ENCODE results near the gene IL1R2. TPM values are rescaled to one million over a fixed set of nuclear protein-coding genes. Genes with fewer than 3 reads are reported as not detected.

The IL1R2 gene
- total and polyA plus RNA-seq, 8 donors, result 0.39 to 3.8 (median 1.6) TPM

GRCh38 chr2:102044967-102045489 lies 53.3 kb downstream of the IL1R2 start:
- Histone ChIP-seq H3K9me3 (no peaks in the 10 kb centered on the region), H3K4me1 (no peaks in the 10 kb centered on the region), H3K4me3 (no peak overlapping the region), H3K36me3 (no peaks in the 10 kb centered on the region), H3K27me3 (no peaks in the 10 kb centered on the region), H3K27ac (no peak overlapping the region)
- TF ChIP-seq, protein P1, sequence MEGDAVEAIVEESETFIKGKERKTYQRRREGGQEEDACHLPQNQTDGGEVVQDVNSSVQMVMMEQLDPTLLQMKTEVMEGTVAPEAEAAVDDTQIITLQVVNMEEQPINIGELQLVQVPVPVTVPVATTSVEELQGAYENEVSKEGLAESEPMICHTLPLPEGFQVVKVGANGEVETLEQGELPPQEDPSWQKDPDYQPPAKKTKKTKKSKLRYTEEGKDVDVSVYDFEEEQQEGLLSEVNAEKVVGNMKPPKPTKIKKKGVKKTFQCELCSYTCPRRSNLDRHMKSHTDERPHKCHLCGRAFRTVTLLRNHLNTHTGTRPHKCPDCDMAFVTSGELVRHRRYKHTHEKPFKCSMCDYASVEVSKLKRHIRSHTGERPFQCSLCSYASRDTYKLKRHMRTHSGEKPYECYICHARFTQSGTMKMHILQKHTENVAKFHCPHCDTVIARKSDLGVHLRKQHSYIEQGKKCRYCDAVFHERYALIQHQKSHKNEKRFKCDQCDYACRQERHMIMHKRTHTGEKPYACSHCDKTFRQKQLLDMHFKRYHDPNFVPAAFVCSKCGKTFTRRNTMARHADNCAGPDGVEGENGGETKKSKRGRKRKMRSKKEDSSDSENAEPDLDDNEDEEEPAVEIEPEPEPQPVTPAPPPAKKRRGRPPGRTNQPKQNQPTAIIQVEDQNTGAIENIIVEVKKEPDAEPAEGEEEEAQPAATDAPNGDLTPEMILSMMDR (IDR thresholded peaks at IDR 0.05), result no peak
- DNase-seq (no peak), FAIRE-seq (no peak), ATAC-seq (no peak)
- WGBS, 2 donors, result 72 to 86% methylated on average over 2 of the region's 2 CpGs
- intact Hi-C loops (cut with DNase I), result no loop called here

GRCh38 chr2:102045697-102046096 lies 53.9 kb downstream of the IL1R2 start:
- peaks cover 0 to 5% (median 0%) of the 10 kb centered on the region in 3 donors for H3K4me1 ChIP-seq
- no peaks in the 10 kb centered on the region for H3K9me3 ChIP-seq
- H3K27ac ChIP-seq, result no peak overlapping the region
- H3K36me3 ChIP-seq, result no peaks in the 10 kb centered on the region
- 75 to 82% methylated on average over 6 of the region's 6 CpGs for WGBS, 2 donors
- ATAC-seq (no peak), DNase-seq (no peak), FAIRE-seq (no peak)
- no peaks in the 10 kb centered on the region for H3K27me3 ChIP-seq
- no peak overlapping the region for H3K4me3 ChIP-seq
- intact Hi-C loops (cut with DNase I), result no loop called here
- TF ChIP-seq, protein P1 (IDR thresholded peaks at IDR 0.05), result no peak

- ATAC-seq, result no peak
- Histone ChIP-seq H3K27me3 (no peaks in the 10 kb centered on the region), H3K27ac (no peak overlapping the region), H3K4me3 (no peak overlapping the region), H3K36me3 (no peaks in the 10 kb centered on the region), H3K4me1 (peaks cover 0 to 5% (median 0%) of the 10 kb centered on the region in 3 donors), H3K9me3 (no peaks in the 10 kb centered on the region)
- TF ChIP-seq, protein P1 (IDR thresholded peaks at IDR 0.05), result no peak
- intact Hi-C loops (cut with DNase I), result no loop called here
- WGBS, 2 donors, result 70 to 71% methylated on average over 9 of the region's 9 CpGs
- no peak for FAIRE-seq
- DNase-seq, result no peak
Measured at GRCh38 chr2:102046135-102046986, 54.6 kb downstream of the IL1R2 start.

GRCh38 chr2:102048465-102048864 lies 56.7 kb downstream of the IL1R2 start:
- Histone ChIP-seq H3K4me3 (no peak overlapping the region), H3K4me1 (peaks cover 0 to 5% (median 0%) of the 10 kb centered on the region in 3 donors), H3K27ac (peak overlapping the region in 1 of 4 donors; percentile 8), H3K36me3 (no peaks in the 10 kb centered on the region), H3K27me3 (no peaks in the 10 kb centered on the region), H3K9me3 (no peaks in the 10 kb centered on the region)
- WGBS, 2 donors, result 65 to 68% methylated on average over 8 of the region's 8 CpGs
- TF ChIP-seq, protein P1 (IDR thresholded peaks at IDR 0.05), result no peak
- FAIRE-seq (no peak), DNase-seq (no peak), ATAC-seq (peak in 2 of 4 donors; percentile 45 to 53)
- intact Hi-C loops (cut with DNase I), result no loop called here

All from pancreas (tissue), 10 donors.